SU-DHL-6 (cell line): ENCODE data around the gene BEX1.
"Not testable (repeated sequence)": the region's sequence is repeated elsewhere in the genome, so short reads cannot be mapped to it uniquely, and the experiment has no call there.

Source experiments
- H2AFZ ChIP-seq: fragments of 200-600 bp; sonication (generic); 2 replicates; pipeline ENCODE4 v1.6.1; 2014; ENCODE audit warnings: low read depth, mild to moderate bottlenecking, moderate library complexity, mixed read lengths, antibody characterized with exemption, low read length; ENCODE audit not compliant: severe bottlenecking
- H3F3A ChIP-seq: fragments of 200-600 bp; shearing (Covaris generic); 2 replicates; pipeline ENCODE4 v1.6.0; 2016; ENCODE audit warnings: antibody characterized with exemption, mild to moderate bottlenecking; ENCODE audit not compliant: insufficient read depth
- H3K27ac ChIP-seq: fragments of 200-600 bp; sonication (generic); 2 replicates; pipeline ENCODE4 v1.5.1; 2016; ENCODE audit warnings: low read depth, mild to moderate bottlenecking, low read length, moderate library complexity, mixed read lengths
- H3K27me3 ChIP-seq: fragments of 200-600 bp; sonication (generic), shearing (Covaris generic); 2 replicates; pipeline ENCODE4 v1.6.0; 2014; ENCODE audit warnings: mild to moderate bottlenecking, low read length
- H3K36me3 ChIP-seq: fragments of 200-600 bp; sonication (generic); 2 replicates; pipeline ENCODE4 v1.6.1; 2014; ENCODE audit warnings: mild to moderate bottlenecking, low read length, mixed read lengths
- H3K4me2 ChIP-seq: fragments of 300-600, 200-600 bp; shearing (Covaris generic), sonication (generic); 2 replicates; pipeline ENCODE4 v1.6.0; 2014; ENCODE audit warnings: low read length, low read depth, mild to moderate bottlenecking; ENCODE audit not compliant: poor library complexity, severe bottlenecking
- H3K4me3 ChIP-seq: fragments of 200-600 bp; sonication (generic); 2 replicates; pipeline ENCODE4 v1.5.1; 2014; ENCODE audit warnings: antibody characterized with exemption, low read length, mild to moderate bottlenecking, mixed read lengths; ENCODE audit not compliant: insufficient read depth, poor library complexity, severe bottlenecking
- H3K79me2 ChIP-seq: fragments of 200-600 bp; sonication (generic); 2 replicates; pipeline ENCODE4 v1.6.1; 2014; ENCODE audit warnings: mild to moderate bottlenecking, low read length, moderate library complexity; ENCODE audit not compliant: insufficient read depth
- H3K9ac ChIP-seq: fragments of 200-600 bp; sonication (generic); 2 replicates; pipeline ENCODE4 v1.7.0; 2014; ENCODE audit warnings: mild to moderate bottlenecking, low read length
- H3K9me2 ChIP-seq: fragments of 200-600 bp; sonication (generic); replicated peaks from 2 replicates; pipeline ENCODE4 v1.6.1; 2014; ENCODE audit warnings: low read length; ENCODE audit not compliant: insufficient read depth
- H3K9me3 ChIP-seq: fragments of 200-600 bp; sonication (generic); 2 replicates; pipeline ENCODE4 v1.6.1; 2014; ENCODE audit warnings: low read length, mixed read lengths; ENCODE audit not compliant: insufficient read depth
- H4K20me1 ChIP-seq: fragments of 200-600 bp; sonication (generic); 2 replicates; pipeline ENCODE4 v1.6.1; 2014; ENCODE audit warnings: low read depth, mild to moderate bottlenecking, antibody characterized with exemption, low read length, moderate library complexity, mixed read lengths
- CTCF ChIP-seq: fragments of 200-600 bp; sonication (generic); IDR thresholded peaks from one replicate; pipeline ENCODE4 v1.5.1; 2017; ENCODE audit warnings: antibody characterized with exemption, mild to moderate bottlenecking, low read length, moderate library complexity; ENCODE audit not compliant: insufficient read depth, poor library complexity, severe bottlenecking
- EZH2phosphoT487 ChIP-seq: fragments of 200-600 bp; sonication (generic), shearing (Covaris generic); conservative IDR thresholded peaks from 2 replicates; pipeline ENCODE4 v1.6.1; 2018; ENCODE audit warnings: mild to moderate bottlenecking, antibody characterized with exemption, low read length, moderate library complexity, mixed read lengths

Gene BEX1

GRCh38 chrX:103056902-103057301 is 7.1 kb downstream of the BEX1 start:
- no peak overlapping the region for H3K4me3 ChIP-seq
- no peak for TF ChIP-seq EZH2phosphoT487
- no peak for TF ChIP-seq CTCF

GRCh38 chrX:103052625-103053024 is 11.3 kb downstream of the BEX1 start:
- no peak overlapping the region for H3K27ac ChIP-seq
- no peak overlapping the region for H3K4me2 ChIP-seq
- H4K20me1 ChIP-seq = no peaks in the 10 kb centered on the region
- no peaks in the 10 kb centered on the region for H3K9me3 ChIP-seq
- no peaks in the 10 kb centered on the region for H3K27me3 ChIP-seq
- H3K36me3 ChIP-seq = no peaks in the 10 kb centered on the region
- no peaks in the 10 kb centered on the region for H3K9me2 ChIP-seq
- H3K9ac ChIP-seq = no peak overlapping the region
- H2AFZ ChIP-seq = no peak overlapping the region
- no peak overlapping the region for H3K4me3 ChIP-seq
- H3F3A ChIP-seq = no peaks in the 10 kb centered on the region
- no peak for TF ChIP-seq CTCF
- no peak for TF ChIP-seq EZH2phosphoT487
- H3K79me2 ChIP-seq = no peaks in the 10 kb centered on the region

More at GRCh38 chrX:103056902-103057301, 7.1 kb downstream of the BEX1 start:
- H3K27me3 ChIP-seq = no peaks in the 10 kb centered on the region
- no peaks in the 10 kb centered on the region for H3K9me2 ChIP-seq
- no peaks in the 10 kb centered on the region for H4K20me1 ChIP-seq
- no peak overlapping the region for H2AFZ ChIP-seq
- no peak overlapping the region for H3K27ac ChIP-seq
- H3K9ac ChIP-seq = no peak overlapping the region
- H3K79me2 ChIP-seq = no peaks in the 10 kb centered on the region
- H3K4me2 ChIP-seq = no peak overlapping the region
- H3K9me3 ChIP-seq = no peaks in the 10 kb centered on the region
- no peaks in the 10 kb centered on the region for H3F3A ChIP-seq
- no peaks in the 10 kb centered on the region for H3K36me3 ChIP-seq

GRCh38 chrX:103051260-103051789 is 12.6 kb downstream of the BEX1 start:
- H3K79me2 ChIP-seq = no peaks in the 10 kb centered on the region
- no peak overlapping the region for H3K27ac ChIP-seq
- H3K9me2 ChIP-seq = no peaks in the 10 kb centered on the region
- TF ChIP-seq EZH2phosphoT487 (no peak), CTCF (no peak)
- H4K20me1 ChIP-seq = no peaks in the 10 kb centered on the region
- H3K4me2 ChIP-seq = no peak overlapping the region
- H3K4me3 ChIP-seq = no peak overlapping the region
- H3K9ac ChIP-seq = no peak overlapping the region
- H3K9me3 ChIP-seq = no peaks in the 10 kb centered on the region
- H2AFZ ChIP-seq = no peak overlapping the region
- no peaks in the 10 kb centered on the region for H3K27me3 ChIP-seq
- no peaks in the 10 kb centered on the region for H3F3A ChIP-seq
- H3K36me3 ChIP-seq = no peaks in the 10 kb centered on the region

- H3K4me3 ChIP-seq, H3K9ac ChIP-seq, H3K36me3 ChIP-seq, H3K9me3 ChIP-seq, H3K4me2 ChIP-seq, H3K27me3 ChIP-seq, H3K9me2 ChIP-seq, H4K20me1 ChIP-seq, H2AFZ ChIP-seq, H3K79me2 ChIP-seq, H3F3A ChIP-seq, H3K27ac ChIP-seq: not testable (repeated sequence)
Observed at GRCh38 chrX:103033371-103033770, 30.6 kb downstream of the BEX1 start.
